ENCODE measurements around the gene FAM131B. TPM values are rescaled to one million over a fixed set of nuclear protein-coding genes. Genes with fewer than 3 reads are reported as not detected.
A peak's percentile ranks its signal among the peaks of the same experiment; 100 is the strongest.

The FAM131B gene
- total and polyA plus RNA-seq, 9 of the 15 experiments (the other 6 are each of a cell fraction or from before 2014, with no cell fraction given), result 0.03 to 0.04 TPM; not detected in 7

DNA sequence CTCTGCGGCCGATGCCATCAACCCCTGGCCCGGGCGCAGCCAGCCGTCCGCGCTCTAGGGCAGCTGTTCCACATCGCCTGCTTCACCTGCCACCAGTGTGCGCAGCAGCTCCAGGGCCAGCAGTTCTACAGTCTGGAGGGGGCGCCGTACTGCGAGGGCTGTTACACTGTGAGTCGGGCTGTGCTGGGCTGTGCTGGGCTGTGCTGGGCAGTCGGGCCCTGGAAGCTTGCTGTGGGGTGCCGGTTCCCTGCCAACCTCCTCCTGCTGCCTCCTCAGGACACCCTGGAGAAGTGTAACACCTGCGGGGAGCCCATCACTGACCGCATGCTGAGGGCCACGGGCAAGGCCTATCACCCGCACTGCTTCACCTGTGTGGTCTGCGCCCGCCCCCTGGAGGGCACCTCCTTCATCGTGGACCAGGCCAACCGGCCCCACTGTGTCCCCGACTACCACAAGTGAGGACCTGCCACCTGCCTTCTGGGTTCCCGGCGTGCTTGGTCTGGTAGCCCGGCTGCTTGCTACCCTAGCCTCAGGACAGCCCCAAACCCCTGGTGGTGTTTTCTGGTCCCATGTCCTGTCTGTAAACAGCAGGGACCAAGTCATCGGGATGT lies 26.1 kb upstream of the FAM131B start:
- 93% methylated on average over 28 of the region's 28 CpGs for WGBS (ENCODE audit: insufficient coverage, low coverage, missing lambda C conversion rate)
- intact Hi-C loops (cut with micrococcal nuclease), result no loop called here
- Histone ChIP-seq H4K20me1 (replicated peaks; ENCODE audit: control insufficient read depth, insufficient read depth, low read length) (peaks cover 25% of the 10 kb centered on the region), H3K9me3 (replicated peaks; ENCODE audit: control insufficient read depth, insufficient read depth, low read depth, low read length) (no peaks in the 10 kb centered on the region), H3K9ac (ENCODE audit: insufficient read depth in 1 of 2, low read depth in 2 of 2, low read length in 2 of 2) (no peak overlapping the region), H3K36me3 (ENCODE audit: control insufficient read depth, insufficient read depth, low read length) (peaks cover 70% of the 10 kb centered on the region; the same call in 2 of the 3 replicates), H3K4me2 (ENCODE audit: insufficient read depth, low read length) (no peak overlapping the region), H3K9me1 (ENCODE audit: control insufficient read depth, insufficient read depth, low read length) (peaks cover 18% of the 10 kb centered on the region), H3K27ac (ENCODE audit: extremely low read depth, low read depth, low read length) (no peak overlapping the region), H3K79me2 (ENCODE audit: control insufficient read depth, insufficient read depth, low read length) (no peaks in the 10 kb centered on the region; the same call in 2 of the 3 replicates), H2AFZ (ENCODE audit: low read depth, low read length) (no peak overlapping the region), H3K4me1 (replicated peaks in 1 of 2; ENCODE audit: control insufficient read depth in 2 of 2, insufficient read depth in 2 of 2, low read length in 2 of 2) (peaks cover 5 to 28% of the 10 kb centered on the region in 2 experiments; a peak in 3 of 5 replicates), H3K27me3 (ENCODE audit: control insufficient read depth in 2 of 2, insufficient read depth in 2 of 2, low read length in 2 of 2) (peaks cover 0 to 3% of the 10 kb centered on the region in 2 experiments; a peak in 2 of 5 replicates), H3K4me3 (no peak overlapping the region)
- ATAC-seq, result peak; percentile 4; the same call in 1 of the 3 replicates
- DNase-seq (ENCODE audit: extremely low read depth in 1 of 4, low spot score in 3 of 4), result peak in 1 of 4 experiments; percentile 23
- no peak for FAIRE-seq
- ChIA-PET CTCF (ENCODE audit: low intra/inter-chr PET ratio) (interaction anchor here (0.6 kb wide), 1 partner anchor 381 kb away, joined by 3 read pairs; no protein-coding TSS in a partner anchor), POLR2A (interaction anchor here (0.7 to 9.7 kb wide), 9 partner anchors 8 to 331 kb away, joined by 3 to 131 read pairs (median 3); partner anchors contain the start of genes EPHA1 and ZYX)
- in situ Hi-C loops (cut with MboI), result no loop called here
- no TSS peak for BruUV-seq (replicated peaks)
- no peak for TF ChIP-seq ILK (tag; IDR thresholded peaks at IDR 0.05; ENCODE audit: borderline replicate concordance, low read depth)
- peak; percentile 45 for TF ChIP-seq FIP1L1 (IDR thresholded peaks at IDR 0.05; ENCODE audit: low read depth, low read length, poor library complexity, severe bottlenecking)
- no peak for TF ChIP-seq NFRKB (IDR thresholded peaks at IDR 0.05; ENCODE audit: low read depth)
- 0 out of 2 replicates have a peak, but pooled peaks have one; percentile 42 for TF ChIP-seq ZNF232 (CRISPR knock-in tag; IDR thresholded peaks at IDR 0.05)
- TF ChIP-seq REST (IDR thresholded peaks at IDR 0.05; ENCODE audit: borderline replicate concordance), result no peak
- no peak for TF ChIP-seq REST (CRISPR knock-in tag; IDR thresholded peaks at IDR 0.05; ENCODE audit: low read depth)
- TF ChIP-seq RBFOX2 (IDR thresholded peaks at IDR 0.05; ENCODE audit: low read depth, low read length), result peak; percentile 56
- TF ChIP-seq FOSL1 (tag; conservative IDR thresholded peaks at IDR 0.05), result no peak
- no peak for TF ChIP-seq FOXA1 (IDR thresholded peaks at IDR 0.05; ENCODE audit: borderline replicate concordance)
- peak in 1 of 3 experiments; percentile 30; a peak in 2 of 6 replicates for TF ChIP-seq CTCF (IDR thresholded peaks at IDR 0.05 in 2 of 3, conservative IDR thresholded peaks at IDR 0.05 in 1 of 3; ENCODE audit: insufficient read depth in 2 of 3, low read depth in 1 of 3, low read length in 3 of 3)
